GM12878 (cell line): ENCODE results near the gene BICRAL. TPM values are rescaled to one million over a fixed set of nuclear protein-coding genes. Genes with fewer than 3 reads are reported as not detected.

Experiments
- ATAC-seq: fragments of 200-7000 bp; cut with Tn5 transposase; 3 replicates; pipeline ENCODE4 v1.9.1; 2020; ENCODE audit warnings: mild to moderate bottlenecking, moderate library complexity
- BruUV-seq: library from RNA; stranded (reverse); fragments of 400-500 nt; replicated peaks from 2 replicates; lab custom pipeline; 2021; lab: Mats Ljungman, UMichigan
- CTCF ChIA-PET: fragments of 300-600 bp; sonication (Branson Sonifier 250); formaldehyde crosslinking; extraction: SDS; loops from one replicate; lab custom pipeline; 2021; ENCODE audit warnings: inconsistent platforms; lab: Yijun Ruan, JAX
- POLR2A ChIA-PET: fragments of 350-600 bp; formaldehyde crosslinking; extraction: SDS; loops from one replicate; lab custom pipeline; 2021; ENCODE audit warnings: inconsistent platforms; lab: Charles Lee
- RAD21 ChIA-PET: fragments of 300-600 bp; sonication (Branson Sonifier 250); formaldehyde crosslinking; loops from one replicate; lab custom pipeline; 2023; ENCODE audit warnings: antibody characterized with exemption; ENCODE audit not compliant: unreplicated experiment; lab: Charles Lee
- SMC1A ChIA-PET: fragments of 300-600 bp; sonication (Branson Sonifier 250); formaldehyde crosslinking; loops from one replicate; lab custom pipeline; 2023; ENCODE audit not compliant: unreplicated experiment, uncharacterized antibody; lab: Charles Lee
- DNase-seq: peaks from one replicate; pipeline ENCODE4 v3.0.0-alpha.2; 2011; ENCODE audit warnings: low read depth, low spot score
- FAIRE-seq: peaks from 3 replicates; lab custom pipeline; 2011; peaks lifted over from hg19 to GRCh38; lab: Jason Lieb, UNC
- H2AFZ ChIP-seq: 2 replicates; pipeline ENCODE4 v1.6.0; 2011; ENCODE audit warnings: low read depth, low read length, control low read depth; ENCODE audit not compliant: control insufficient read depth
- H3K27ac ChIP-seq: 2 replicates; pipeline ENCODE4 v1.5.1; 2011; ENCODE audit warnings: control low read depth; ENCODE audit not compliant: control insufficient read depth, insufficient read depth
- H3K27me3 ChIP-seq, 2 experiments: replicated peaks in 1 of 2; 2 replicates each; pipeline versions ENCODE4 v1.6.0 to v1.6.1; 2011; ENCODE audit warnings: low read length in 1 of 2; ENCODE audit not compliant: control insufficient read depth in 2 of 2, insufficient read depth in 2 of 2
- H3K36me3 ChIP-seq, 2 experiments: 2 replicates each; pipeline ENCODE4 v1.5.1; 2011; ENCODE audit warnings: low read length in 1 of 2; ENCODE audit not compliant: control insufficient read depth in 2 of 2, insufficient read depth in 2 of 2
- H3K4me1 ChIP-seq: 2 replicates; pipeline ENCODE4 v1.6.1; 2011; ENCODE audit warnings: mild to moderate bottlenecking, low read length, moderate library complexity, mixed read lengths; ENCODE audit not compliant: control insufficient read depth, insufficient read depth
- H3K4me2 ChIP-seq: 2 replicates; pipeline ENCODE4 v1.6.0; 2011; ENCODE audit warnings: control low read depth; ENCODE audit not compliant: control insufficient read depth, insufficient read depth
- H3K4me3 ChIP-seq: fragments of 200-600 bp; sonication (generic); 2 replicates; pipeline ENCODE4 v1.5.1; 2016
- H3K79me2 ChIP-seq: 2 replicates; pipeline ENCODE4 v1.6.0; 2011; ENCODE audit warnings: low read length; ENCODE audit not compliant: control insufficient read depth, insufficient read depth
- H3K9ac ChIP-seq: 2 replicates; pipeline ENCODE4 v1.8.0; 2011; ENCODE audit warnings: low read length, control low read depth, mixed read lengths; ENCODE audit not compliant: control insufficient read depth, insufficient read depth
- H3K9me3 ChIP-seq: replicated peaks from 3 replicates; pipeline ENCODE4 v1.5.1; 2011; ENCODE audit warnings: mild to moderate bottlenecking, low read length; ENCODE audit not compliant: control insufficient read depth, insufficient read depth
- H4K20me1 ChIP-seq: 2 replicates; pipeline ENCODE4 v1.6.0; 2011; ENCODE audit not compliant: control insufficient read depth, insufficient read depth
- ELK1 ChIP-seq: IDR thresholded peaks from 2 replicates; pipeline ENCODE4 v1.6.1; 2012; ENCODE audit warnings: low read depth, low read length, improper control_type of control experiment
- EZH2 ChIP-seq: IDR thresholded peaks from 2 replicates; pipeline ENCODE4 v1.6.1; 2012; ENCODE audit warnings: low read depth, mild to moderate bottlenecking, control low read depth, inconsistent platforms, low read length, borderline replicate concordance; ENCODE audit not compliant: control insufficient read depth
- MAX ChIP-seq: IDR thresholded peaks from 2 replicates; pipeline ENCODE4 v1.6.1; 2012; ENCODE audit warnings: low read depth, low read length, improper control_type of control experiment
- PKNOX1 ChIP-seq: fragments of 450-650 bp; IDR thresholded peaks from 2 replicates; pipeline ENCODE4 v1.6.1; 2016; ENCODE audit warnings: mild to moderate bottlenecking
- POLR2A ChIP-seq: IDR thresholded peaks from 2 replicates; pipeline ENCODE4 v1.6.1; 2011; ENCODE audit warnings: low read depth, mild to moderate bottlenecking, low read length
- PRDM15 ChIP-seq: fragments of 450-650 bp; formaldehyde crosslinking; IDR thresholded peaks from 2 replicates; pipeline ENCODE4 v1.4.0; 2020; ENCODE audit warnings: mild to moderate bottlenecking, moderate library complexity
- SIX5 ChIP-seq: IDR thresholded peaks from 2 replicates; pipeline ENCODE4 v1.6.1; 2011; ENCODE audit warnings: mild to moderate bottlenecking, low read depth, low read length, moderate library complexity; ENCODE audit not compliant: severe bottlenecking
- SMARCA5 ChIP-seq: fragments of 450-650 bp; IDR thresholded peaks from 2 replicates; pipeline ENCODE4 v1.6.1; 2017; ENCODE audit warnings: mild to moderate bottlenecking
- TCF12 ChIP-seq: IDR thresholded peaks from 2 replicates; pipeline ENCODE4 v1.6.1; 2011; ENCODE audit warnings: low read depth, mild to moderate bottlenecking, low read length
- WGBS: methylation state at CpG from one replicate; pipeline ENCODE4 v1.1.6; 2016; ENCODE audit warnings: low lambda C conversion rate; ENCODE audit not compliant: insufficient replicate concordance, insufficient coverage; ENCODE audit errors: missing lambda C conversion rate; 5-methylcytosine and 5-hydroxymethylcytosine counted together
- in situ Hi-C: fragments of 300-500 bp; cut with MboI; formaldehyde crosslinking; loops from 9 replicates; pipeline ENCODE4 v1.14.3; 2018; ENCODE audit warnings: mixed read lengths
- intact Hi-C: fragments of 100-400 bp; cut with micrococcal nuclease; formaldehyde crosslinking; loops from one replicate; pipeline ENCODE4 v1.14.2; 2022; ENCODE audit not compliant: unreplicated experiment
- polyA plus RNA-seq, 11 experiments: library from polyadenylated mRNA; depleted of rRNA in 4 of 11; unstranded in 6 of 11; stranded (reverse) in 5 of 11; fragments of >200 nt; fragmentation: Nextera tagmentation in 4 of 11; fragmentation: Illumina TruSeq in 1 of 11; extraction: Ambion mirVana in 4 of 11; extraction: Trizol in 1 of 11; gene quantifications; 1 replicate in 1 of 11; 2 replicates in 10 of 11; pipeline versions ENCODE4 v1.2.1 to v1.2.3, GENCODE V29; 2011 to 2016; ENCODE audit warnings: inconsistent platforms in 2 of 11, missing spikeins in 2 of 11, low read depth in 1 of 11
- total RNA-seq, 4 experiments: library from RNA; depleted of rRNA in 3 of 4; stranded (reverse); fragments of >200 nt in 3 of 4; fragmentation: Illumina TruSeq in 1 of 4; extraction: Trizol in 1 of 4; gene quantifications; 2 replicates each; pipeline versions ENCODE4 v1.2.1 to v1.2.3, GENCODE V29; 2013 to 2021

Gene BICRAL
- total and polyA plus RNA-seq, 10 of the 15 experiments (the other 5 are each of a cell fraction or from before 2014, with no cell fraction given): 1.9 to 16.6 (median 8.5) TPM

GRCh38 chr6:42851599-42851998, 69.7 kb downstream of the BICRAL start:
- FAIRE-seq (no peak), DNase-seq (no peak), ATAC-seq (no peak)
- TF ChIP-seq EZH2: no peak
- TF ChIP-seq ELK1: no peak
- TF ChIP-seq SMARCA5: no peak
- TF ChIP-seq PRDM15: no peak
- TF ChIP-seq POLR2A: no peak
- TF ChIP-seq PKNOX1: no peak
- no peak for TF ChIP-seq MAX
- TF ChIP-seq SIX5: no peak
- TF ChIP-seq TCF12: no peak
- no peak overlapping the region for H3K4me3 ChIP-seq
- no peaks in the 10 kb centered on the region for H3K9me3 ChIP-seq
- H3K79me2 ChIP-seq: no peaks in the 10 kb centered on the region
- ChIA-PET POLR2A (no interaction called here), CTCF (interaction anchor here (1.2 kb wide), 1 partner anchor 34 kb away, joined by 4 read pairs; no protein-coding TSS in a partner anchor), SMC1A (interaction anchor here (0.5 to 0.7 kb wide), 2 partner anchors 17 to 28 kb away, joined by 3 read pairs; no protein-coding TSS in a partner anchor), RAD21 (no interaction called here)
- no peaks in the 10 kb centered on the region for H3K27me3 ChIP-seq
- H4K20me1 ChIP-seq: no peaks in the 10 kb centered on the region
- no peak overlapping the region for H3K27ac ChIP-seq
- BruUV-seq: no TSS peak
- intact Hi-C loops: no loop called here
- no peak overlapping the region for H2AFZ ChIP-seq
- 95% methylated on average over 2 of the region's 2 CpGs for WGBS
- no peak overlapping the region for H3K9ac ChIP-seq
- H3K4me2 ChIP-seq: no peak overlapping the region
- H3K36me3 ChIP-seq: peaks cover 1 to 9% of the 10 kb centered on the region in 2 experiments; a peak in 3 of 4 replicates
- no peaks in the 10 kb centered on the region for H3K4me1 ChIP-seq
- in situ Hi-C loops: no loop called here
